ENCODE measurements around the gene MTSS2.

MTSS2 gene

DNA sequence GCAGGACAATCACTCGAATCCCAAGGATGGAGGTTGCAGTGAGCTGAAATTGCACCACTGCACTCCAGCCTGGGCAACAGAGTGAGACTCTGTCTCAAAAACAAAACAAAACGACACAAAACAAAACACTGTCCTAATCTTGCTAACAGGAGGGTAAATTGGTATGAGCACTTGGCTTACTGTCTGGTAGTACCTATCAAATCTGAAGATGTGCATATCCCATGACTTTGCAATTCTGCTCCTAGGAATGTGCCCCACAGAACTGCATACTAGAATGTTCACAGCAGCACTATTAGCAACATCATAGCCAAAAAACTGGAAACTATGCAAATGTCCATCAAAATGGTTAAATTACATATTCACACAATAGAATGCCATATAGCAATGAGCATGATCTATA lies 15.7 kb downstream of the MTSS2 start:
- no peak for DNase-seq

DNA sequence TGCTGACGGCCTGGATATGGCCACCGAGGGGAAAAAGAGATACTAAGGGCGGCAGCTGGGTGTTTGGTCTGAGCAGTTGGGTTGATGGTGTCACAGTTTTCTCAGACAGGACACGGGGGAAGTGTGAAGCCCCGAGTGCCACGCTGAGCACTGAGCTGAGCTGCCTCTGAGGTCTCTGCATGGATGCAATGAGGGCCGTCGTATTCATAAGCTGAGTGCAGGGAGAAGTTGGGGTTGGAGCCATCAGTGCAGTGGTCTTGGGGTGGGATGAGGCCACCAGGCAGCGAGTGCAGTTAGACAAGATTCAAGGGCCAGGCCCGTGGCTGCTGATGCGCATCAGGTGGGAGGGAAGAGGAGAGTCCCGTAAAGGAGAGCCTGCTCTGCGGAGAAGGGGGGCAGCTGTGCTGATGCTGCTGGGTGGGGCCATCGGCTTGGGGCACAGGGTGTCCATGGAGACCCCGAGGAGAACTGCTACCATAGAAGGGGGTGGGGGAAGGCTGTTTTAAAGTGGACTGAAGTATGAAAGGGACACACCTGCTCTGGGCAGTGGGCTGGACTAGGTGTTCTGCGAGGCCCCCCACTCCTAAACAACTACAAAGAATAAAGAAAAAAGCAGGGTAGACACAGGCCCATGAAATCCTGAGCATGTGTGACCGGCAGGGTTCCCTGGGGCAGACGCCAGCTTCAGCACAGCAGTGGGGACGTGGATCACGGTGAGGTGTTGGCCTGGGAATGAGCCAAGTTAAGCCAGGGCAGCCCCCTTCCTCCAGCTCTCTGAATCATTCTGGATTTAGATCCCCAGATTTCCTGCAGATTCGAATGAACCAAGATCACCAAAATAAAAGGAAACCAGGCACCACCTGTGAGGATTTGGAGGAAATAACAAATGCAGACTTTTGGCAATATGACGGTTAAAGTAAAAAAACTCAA lies 19.8 kb downstream of the MTSS2 start:
- no peak for DNase-seq

- no peak for DNase-seq
These were observed 20.6 kb downstream of the MTSS2 start for GRCh38 chr16:70665113-70665694.

- DNase-seq = no peak
These were observed 21.3 kb downstream of the MTSS2 start for GRCh38 chr16:70664325-70665112.

DNA sequence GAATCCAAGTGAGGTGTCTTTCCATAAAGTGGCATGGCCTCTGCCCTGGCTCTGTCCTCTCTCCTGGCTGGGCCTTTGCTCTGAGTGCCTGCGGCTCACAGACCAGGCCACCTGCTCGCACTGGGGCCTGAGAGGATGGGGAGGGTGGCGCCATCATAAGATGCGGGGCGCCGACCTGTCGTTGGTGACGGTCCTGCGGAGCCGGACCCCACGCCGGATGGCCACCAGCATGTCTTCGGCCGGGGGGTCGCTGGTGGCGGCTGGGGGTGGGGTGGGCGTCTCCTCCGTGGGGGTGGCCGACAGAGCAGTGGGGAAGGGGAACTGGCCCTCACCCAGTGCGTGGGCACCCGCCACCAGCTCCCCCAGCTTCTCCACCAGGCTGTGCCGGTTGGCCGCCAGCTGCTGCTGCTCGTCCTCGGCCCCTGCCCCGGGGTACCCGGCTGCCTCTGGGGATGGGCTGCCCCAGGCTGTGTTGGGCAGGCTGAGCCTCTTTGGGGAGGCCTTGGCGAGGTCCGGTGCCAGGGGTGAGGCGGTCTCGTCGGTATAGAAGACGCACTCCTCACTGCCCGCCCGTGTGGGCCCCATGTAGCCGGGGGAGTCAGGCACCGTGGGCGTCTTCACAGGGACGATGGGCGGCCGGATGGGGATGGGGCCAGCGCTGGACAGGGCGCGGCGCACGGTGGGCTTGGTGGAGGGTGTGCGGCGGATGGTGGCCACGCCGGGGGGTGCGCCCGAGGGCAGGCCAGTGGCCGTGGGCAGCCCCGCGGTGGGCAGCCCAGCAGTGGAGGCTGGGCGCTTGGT lies 22.1 kb downstream of the MTSS2 start:
- no peak for DNase-seq

GRCh38 chr16:70662991-70663523 lies 22.8 kb downstream of the MTSS2 start:
- no peak for DNase-seq

GRCh38 chr16:70661918-70662641 lies 23.8 kb downstream of the MTSS2 start:
- peak; percentile 84 for DNase-seq

DNA sequence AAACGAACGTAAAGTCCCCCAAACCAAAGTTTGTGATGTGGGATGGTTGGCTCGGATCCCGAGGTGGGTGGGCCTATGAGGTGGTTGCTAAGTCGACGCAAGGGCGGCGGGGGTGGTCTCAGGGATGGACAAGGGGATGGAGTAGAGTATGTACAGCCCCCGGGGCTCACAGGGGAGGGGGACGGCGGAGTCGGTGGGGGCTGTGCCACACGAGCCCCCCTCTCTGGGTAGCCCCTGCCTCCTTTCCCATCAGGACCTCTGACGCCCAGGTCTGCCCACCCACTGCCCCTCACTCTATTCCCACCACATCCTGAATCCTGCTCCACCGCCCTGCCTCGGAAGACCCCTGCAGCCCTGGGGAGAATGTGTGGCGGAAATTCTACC lies 24.3 kb downstream of the MTSS2 start:
- DNase-seq = no peak

GRCh38 chr16:70660672-70661350 lies 25.0 kb downstream of the MTSS2 start:
- DNase-seq = peak; percentile 48

DNA sequence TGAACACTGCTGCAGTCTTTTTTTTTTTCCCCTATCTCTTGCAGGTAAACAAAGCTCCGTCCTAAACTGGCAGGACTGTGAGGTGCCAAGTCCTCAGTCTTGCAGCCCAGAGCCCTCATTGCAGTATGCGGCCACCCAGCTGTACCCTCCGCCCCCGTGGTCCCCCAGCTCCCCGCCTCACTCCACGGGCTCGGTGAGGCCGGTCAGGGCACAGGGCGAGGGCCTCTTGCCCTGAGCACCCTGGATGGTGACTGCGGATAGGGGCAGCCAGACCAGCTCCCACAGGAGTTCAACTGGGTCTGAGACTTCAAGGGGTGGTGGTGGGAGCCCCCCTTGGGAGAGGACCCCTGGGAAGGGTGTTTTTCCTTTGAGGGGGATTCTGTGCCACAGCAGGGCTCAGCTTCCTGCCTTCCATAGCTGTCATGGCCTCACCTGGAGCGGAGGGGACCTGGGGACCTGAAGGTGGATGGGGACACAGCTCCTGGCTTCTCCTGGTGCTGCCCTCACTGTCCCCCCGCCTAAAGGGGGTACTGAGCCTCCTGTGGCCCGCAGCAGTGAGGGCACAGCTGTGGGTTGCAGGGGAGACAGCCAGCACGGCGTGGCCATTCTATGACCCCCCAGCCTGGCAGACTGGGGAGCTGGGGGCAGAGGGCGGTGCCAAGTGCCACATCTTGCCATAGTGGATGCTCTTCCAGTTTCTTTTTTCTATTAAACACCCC lies 25.7 kb downstream of the MTSS2 start:
- no peak for DNase-seq

- no peak for DNase-seq
These were observed 26.3 kb downstream of the MTSS2 start for GRCh38 chr16:70659546-70659945.

- no peak for DNase-seq
These were observed 26.9 kb downstream of the MTSS2 start for GRCh38 chr16:70658921-70659320.

DNA sequence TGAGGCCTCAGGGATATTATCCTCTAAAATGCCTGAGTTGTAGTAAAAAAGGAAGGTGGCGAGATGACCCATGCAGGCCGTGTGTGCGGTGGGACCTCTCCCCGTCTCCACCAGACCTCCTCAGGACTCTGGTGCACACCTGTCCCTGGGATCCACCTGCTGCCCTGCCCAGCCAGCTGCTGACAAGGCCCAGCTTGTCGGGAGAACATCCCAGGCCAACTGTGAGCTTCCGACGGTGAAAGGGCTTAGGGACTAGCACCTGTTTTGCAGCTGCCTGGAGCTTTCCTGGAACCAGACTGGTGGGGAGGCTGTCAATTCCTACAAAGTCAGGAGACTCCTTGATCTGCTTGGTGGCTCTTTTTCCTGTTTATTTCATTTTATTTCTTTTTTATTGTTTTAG lies 27.9 kb downstream of the MTSS2 start:
- no peak for DNase-seq

DNA sequence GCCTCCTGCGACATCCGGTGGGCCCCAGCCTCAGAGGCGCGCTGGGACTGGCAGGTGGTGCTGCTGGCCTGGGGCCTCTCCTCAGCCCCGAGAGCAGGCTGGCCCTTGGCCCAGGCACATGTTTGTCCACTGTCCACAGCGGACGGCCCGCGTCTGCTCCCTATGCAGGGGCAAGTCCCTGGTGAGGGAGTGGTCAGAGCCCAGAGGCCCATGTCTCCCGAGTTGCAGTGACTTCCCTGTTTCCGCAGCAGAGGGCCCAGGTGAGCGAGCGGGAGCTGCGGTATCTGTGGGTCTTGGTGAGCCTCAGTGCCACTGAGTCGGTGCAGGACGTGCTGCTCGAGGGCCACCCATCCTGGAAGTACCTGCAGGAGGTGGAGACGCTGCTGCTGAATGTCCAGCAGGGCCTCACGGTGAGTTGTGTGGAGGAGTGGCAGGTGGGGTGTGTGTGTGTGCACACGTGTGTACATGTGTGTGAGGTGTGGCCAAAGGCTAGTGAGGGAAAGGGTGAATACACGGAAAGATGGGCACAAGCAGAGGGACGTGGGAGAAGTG lies 29.1 kb downstream of the MTSS2 start:
- no peak for DNase-seq

DNA sequence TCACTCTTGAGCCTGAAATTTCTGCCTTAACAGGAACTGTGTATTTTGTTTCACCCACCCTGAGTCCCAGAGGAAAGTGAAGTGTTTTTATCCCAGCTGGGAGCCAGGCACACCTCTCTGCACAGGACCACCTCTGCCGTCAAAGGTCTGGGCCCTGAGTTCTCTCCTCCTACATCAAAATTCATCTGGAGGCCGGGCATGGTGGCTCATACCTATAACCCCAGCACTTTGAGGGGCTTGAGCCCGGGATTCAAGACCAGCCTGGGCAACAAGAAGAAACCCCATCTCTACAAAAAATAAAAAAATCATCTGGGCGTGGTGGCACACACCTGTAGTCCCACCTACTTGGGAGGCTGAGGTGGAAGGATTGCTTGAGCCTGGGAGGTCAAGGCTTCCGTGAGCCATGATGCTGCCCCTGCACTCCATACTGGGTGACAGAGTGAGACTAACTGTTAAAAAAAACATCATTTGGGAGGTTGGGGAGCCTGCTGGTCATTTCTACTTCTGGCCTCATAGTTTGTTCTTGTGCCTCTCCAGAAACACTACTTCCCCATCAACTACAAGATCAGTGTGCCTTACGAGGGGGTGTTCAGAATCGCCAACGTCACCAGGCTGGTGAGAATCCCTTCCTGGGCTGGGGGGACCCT lies 29.7 kb downstream of the MTSS2 start:
- DNase-seq = no peak

- peak; percentile 88 for DNase-seq
These were observed 31.8 kb downstream of the MTSS2 start for GRCh38 chr16:70653809-70654771.

GRCh38 chr16:70653406-70653805 lies 32.4 kb downstream of the MTSS2 start:
- DNase-seq = no peak

DNA sequence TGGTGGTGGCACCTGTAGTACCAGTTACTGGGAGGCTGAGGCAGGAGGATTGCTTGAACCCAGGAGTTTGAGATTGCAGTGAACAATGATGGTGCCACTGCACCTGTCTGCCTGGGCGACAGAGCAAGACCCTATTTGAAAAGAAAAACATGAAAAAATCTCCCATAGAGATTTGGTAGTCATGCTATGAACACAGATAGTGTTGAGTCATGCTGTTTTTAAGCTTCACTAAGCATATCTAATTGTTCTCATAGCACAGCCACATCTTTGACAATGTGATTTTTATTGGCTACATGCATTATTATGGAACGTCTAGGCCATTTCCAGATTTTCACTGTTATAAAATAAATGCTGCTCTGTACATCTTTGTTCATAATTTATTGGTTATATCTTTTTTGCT lies 33.5 kb downstream of the MTSS2 start:
- DNase-seq = no peak
